ENCODE data around the gene TBX1. TPM values are rescaled to one million over a fixed set of nuclear protein-coding genes. Genes with fewer than 3 reads are reported as not detected.

The TBX1 gene
- total RNA-seq, 4 donors from 2014 or later, result 1.4 to 2.5 (median 1.8) TPM

- no peak overlapping the region for H3K27ac ChIP-seq (replicated peaks in 1 of 4)
- no peak for TF ChIP-seq EP300 (IDR thresholded peaks at IDR 0.05)
- no peak for TF ChIP-seq POLR2AphosphoS5 (IDR thresholded peaks at IDR 0.05)
- TF ChIP-seq POLR2A (IDR thresholded peaks at IDR 0.05; ENCODE audit: low read depth), result no peak
- TF ChIP-seq CTCF (IDR thresholded peaks at IDR 0.05), result no peak
- no peak for DNase-seq (ENCODE audit: extremely low spot score)
- peaks cover 3 to 46% (median 43%) of the 10 kb centered on the region in 4 donors for H3K4me1 ChIP-seq
- no peaks in the 10 kb centered on the region for H3K36me3 ChIP-seq
- intact Hi-C loops (cut with DNase I), result loop anchor here (10.0 kb wide), 1 partner anchor 83 kb away; no protein-coding TSS in a partner anchor
- WGBS, result 85% methylated on average over 22 of the region's 33 CpGs
- H3K9me3 ChIP-seq, result no peaks in the 10 kb centered on the region
- peak overlapping the region in 1 of 4 donors; percentile 34 for H3K4me3 ChIP-seq
- peaks cover 0 to 95% (median 55%) of the 10 kb centered on the region in 4 donors for H3K27me3 ChIP-seq
Measured at GRCh38 chr22:19761725-19762567, 1.4 kb downstream of the TBX1 start.

GRCh38 chr22:19762568-19763457 lies 2.2 kb downstream of the TBX1 start:
- intact Hi-C loops (cut with DNase I), result loop anchor here (10.0 kb wide), 1 partner anchor 82 kb away; no protein-coding TSS in a partner anchor
- peaks cover 12 to 49% (median 46%) of the 10 kb centered on the region in 4 donors for H3K4me1 ChIP-seq

GRCh38 chr22:19763458-19764298 lies 3.1 kb downstream of the TBX1 start:
- Histone ChIP-seq H3K9me3 (no peaks in the 10 kb centered on the region), H3K27ac (replicated peaks in 1 of 4) (no peak overlapping the region), H3K4me1 (peaks cover 17 to 57% (median 52%) of the 10 kb centered on the region in 4 donors), H3K36me3 (no peaks in the 10 kb centered on the region), H3K4me3 (no peak overlapping the region), H3K27me3 (peaks cover 0 to 95% (median 62%) of the 10 kb centered on the region in 4 donors)
- no peak for TF ChIP-seq CTCF (IDR thresholded peaks at IDR 0.05)
- no peak for TF ChIP-seq EP300 (IDR thresholded peaks at IDR 0.05)
- TF ChIP-seq POLR2AphosphoS5 (IDR thresholded peaks at IDR 0.05), result no peak
- no peak for TF ChIP-seq POLR2A (IDR thresholded peaks at IDR 0.05; ENCODE audit: low read depth)
- intact Hi-C loops (cut with DNase I), result loop anchor here (10.0 kb wide), 1 partner anchor 81 kb away; no protein-coding TSS in a partner anchor
- no peak for DNase-seq (ENCODE audit: extremely low spot score)
- 67% methylated on average over 36 of the region's 39 CpGs for WGBS

More at GRCh38 chr22:19762568-19763457, 2.2 kb downstream of the TBX1 start:
- H3K9me3 ChIP-seq, result no peaks in the 10 kb centered on the region
- no peak for DNase-seq (ENCODE audit: extremely low spot score)
- WGBS, result 80% methylated on average over 20 of the region's 34 CpGs
- no peaks in the 10 kb centered on the region for H3K36me3 ChIP-seq
- peaks cover 0 to 95% (median 59%) of the 10 kb centered on the region in 4 donors for H3K27me3 ChIP-seq
- H3K27ac ChIP-seq (replicated peaks in 1 of 4), result no peak overlapping the region
- no peak overlapping the region for H3K4me3 ChIP-seq
- no peak for TF ChIP-seq POLR2AphosphoS5 (IDR thresholded peaks at IDR 0.05)
- TF ChIP-seq CTCF (IDR thresholded peaks at IDR 0.05), result no peak
- no peak for TF ChIP-seq POLR2A (IDR thresholded peaks at IDR 0.05; ENCODE audit: low read depth)
- no peak for TF ChIP-seq EP300 (IDR thresholded peaks at IDR 0.05)

- DNase-seq (ENCODE audit: extremely low spot score), result no peak
- WGBS, result 76% methylated on average over 12 of the region's 17 CpGs
- Histone ChIP-seq H3K36me3 (no peaks in the 10 kb centered on the region), H3K27me3 (peaks cover 0 to 95% (median 59%) of the 10 kb centered on the region in 4 donors), H3K9me3 (no peaks in the 10 kb centered on the region), H3K4me3 (no peak overlapping the region), H3K27ac (replicated peaks in 1 of 4) (no peak overlapping the region), H3K4me1 (peaks cover 17 to 53% (median 47%) of the 10 kb centered on the region in 4 donors)
- TF ChIP-seq POLR2A (IDR thresholded peaks at IDR 0.05; ENCODE audit: low read depth) (no peak), EP300 (IDR thresholded peaks at IDR 0.05) (no peak), POLR2AphosphoS5 (IDR thresholded peaks at IDR 0.05) (no peak), CTCF (IDR thresholded peaks at IDR 0.05) (no peak)
- intact Hi-C loops (cut with DNase I), result loop anchor here (10.0 kb wide), 1 partner anchor 81 kb away; no protein-coding TSS in a partner anchor
Measured at GRCh38 chr22:19764299-19764593, 3.7 kb downstream of the TBX1 start.
